NCI-H187 (cell line): ENCODE results near the gene ZFP92.

Source experiments
- DNase-seq, 2 experiments: peaks; one replicate each; lab custom pipeline; 2025; lab: John Stamatoyannopoulos, UW

ZFP92 gene

GRCh38 chrX:153456704-153457103, 45.4 kb downstream of the ZFP92 start:
- no peak for DNase-seq

DNA sequence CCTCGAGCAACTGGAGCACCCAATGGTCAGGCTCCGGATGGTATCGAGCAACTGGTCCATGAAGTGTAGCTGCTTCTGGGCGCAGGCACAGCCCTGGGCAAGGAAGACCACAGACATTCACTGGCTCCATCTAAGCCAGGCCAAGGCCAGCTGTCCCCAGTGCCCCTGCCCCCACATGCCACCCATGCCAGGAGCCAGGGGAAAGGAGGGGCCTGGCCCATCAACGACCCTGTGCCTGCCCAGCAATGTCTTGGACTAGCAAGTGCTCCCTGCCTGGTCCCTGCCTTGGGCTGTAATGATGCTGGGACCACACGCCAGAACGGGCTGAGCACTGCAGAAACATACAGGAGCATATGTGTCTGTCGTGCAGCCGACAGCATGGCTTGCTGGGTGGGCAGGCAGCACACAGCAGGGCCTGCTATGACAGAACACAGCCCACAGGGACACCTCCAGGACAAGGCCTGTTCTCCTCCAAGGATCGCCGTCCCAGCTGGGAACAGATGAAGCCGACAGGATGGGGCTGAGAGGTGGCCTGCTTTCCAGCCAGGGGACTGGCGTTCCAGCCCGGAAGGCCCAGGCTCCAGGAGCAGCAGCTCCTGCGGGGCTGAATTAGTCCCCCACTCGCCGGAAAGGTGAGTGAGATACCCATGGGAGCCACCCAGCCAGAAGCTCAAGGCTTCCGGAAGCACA, 46.0 kb downstream of the ZFP92 start:
- DNase-seq = no peak

- DNase-seq = no peak
Observed at GRCh38 chrX:153457827-153458466, 46.7 kb downstream of the ZFP92 start.

GRCh38 chrX:153458476-153458875, 47.2 kb downstream of the ZFP92 start:
- DNase-seq = no peak

- DNase-seq = no peak
Observed at GRCh38 chrX:153459986-153460385, 48.7 kb downstream of the ZFP92 start.

DNA sequence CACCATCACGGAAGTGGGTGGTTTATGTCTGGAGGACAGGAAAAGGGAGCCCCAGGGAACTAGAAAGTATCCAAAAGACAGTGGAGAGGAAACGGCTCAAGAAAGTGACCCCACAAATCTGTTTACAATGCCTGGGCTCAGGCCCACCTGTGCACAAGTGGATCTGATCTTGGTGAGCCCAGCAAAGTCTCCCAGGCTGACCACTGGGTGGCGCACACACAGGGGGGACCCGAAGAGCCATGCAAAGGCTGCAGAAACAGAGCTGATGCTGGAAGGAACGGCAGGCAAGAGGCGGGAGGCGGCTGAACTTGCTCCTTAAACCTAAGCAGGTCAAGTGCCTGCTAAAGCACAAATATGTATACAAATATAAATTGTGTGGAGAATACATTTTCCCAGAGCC, 49.6 kb downstream of the ZFP92 start:
- no peak for DNase-seq
